HG03280 (cell line): ENCODE measurements around the gene EID2.

Experiments
- ATAC-seq: cut with Tn5 transposase; IDR thresholded peaks from one replicate; pipeline ENCODE4 v1.9.1; 2021; ENCODE audit warnings: mild to moderate bottlenecking, moderate library complexity; ENCODE audit not compliant: unreplicated experiment

Gene EID2

GRCh38 chr19:39539165-39539517, 820 bp downstream of the EID2 start:
- ATAC-seq = no peak

DNA sequence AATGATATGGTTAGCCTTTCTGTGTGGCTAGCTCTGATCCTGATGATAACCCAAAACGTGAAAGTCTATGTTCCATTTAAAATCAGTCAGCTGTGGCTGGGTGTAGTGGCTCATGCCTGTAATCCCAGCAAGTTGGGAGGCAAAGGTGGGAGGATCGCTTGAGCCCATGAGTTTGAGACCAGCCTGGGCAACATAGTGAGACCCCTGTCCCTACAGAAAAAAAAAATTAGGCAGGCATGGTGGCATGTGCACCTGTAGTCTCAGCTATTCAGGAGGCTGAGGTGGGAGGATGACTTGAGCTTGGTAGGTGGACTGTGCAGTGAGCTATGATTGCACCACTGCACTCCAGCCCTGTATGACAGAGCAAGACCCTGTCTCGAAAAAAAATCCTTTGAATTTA, 6.2 kb downstream of the EID2 start:
- no peak for ATAC-seq

GRCh38 chr19:39533003-39533512, 6.9 kb downstream of the EID2 start:
- ATAC-seq = peak; percentile 8

DNA sequence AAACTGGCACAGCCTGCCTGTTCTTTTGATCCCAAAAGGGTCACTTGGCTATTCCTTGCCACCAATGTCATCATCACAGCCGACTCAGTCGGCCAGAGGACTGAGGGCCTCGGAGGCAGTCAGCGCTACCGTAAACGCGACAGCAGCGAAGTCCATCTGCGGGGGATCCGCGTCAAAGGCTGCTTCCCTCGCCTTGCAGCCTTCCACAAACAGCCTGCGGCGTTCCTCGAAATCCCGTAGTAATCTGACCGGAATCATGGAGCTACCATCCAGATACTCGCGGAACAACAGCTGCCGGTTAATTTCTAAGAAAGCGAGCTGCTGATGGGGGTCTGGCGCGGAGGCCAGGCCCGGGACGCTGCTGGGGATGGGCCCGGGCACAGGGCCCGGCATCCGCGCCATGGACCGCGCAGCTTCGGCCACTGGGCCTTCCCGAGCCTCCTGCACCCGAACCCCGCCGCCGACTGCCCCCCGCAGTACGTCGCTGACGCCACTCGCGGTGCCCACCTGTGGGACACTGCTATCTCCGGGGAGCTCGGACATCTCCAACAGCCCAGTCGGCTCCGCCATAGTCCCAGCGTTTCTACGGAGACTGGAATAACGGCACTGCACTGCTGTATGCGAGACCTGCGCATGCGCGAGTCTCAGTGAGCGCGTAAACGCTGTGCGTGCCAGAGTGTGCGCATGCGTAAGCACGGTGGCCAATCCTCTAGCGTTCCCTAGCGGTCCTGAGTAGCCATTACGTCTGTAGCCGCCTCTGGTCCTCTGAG, 7.5 kb downstream of the EID2 start, which contains the start of gene EID2B:
TSS of gene EID2B (minus strand) at position 620 of the 770 bp plus-strand sequence. CDS start at position 570, 50 bp downstream.
- ATAC-seq = peak; percentile 92

DNA sequence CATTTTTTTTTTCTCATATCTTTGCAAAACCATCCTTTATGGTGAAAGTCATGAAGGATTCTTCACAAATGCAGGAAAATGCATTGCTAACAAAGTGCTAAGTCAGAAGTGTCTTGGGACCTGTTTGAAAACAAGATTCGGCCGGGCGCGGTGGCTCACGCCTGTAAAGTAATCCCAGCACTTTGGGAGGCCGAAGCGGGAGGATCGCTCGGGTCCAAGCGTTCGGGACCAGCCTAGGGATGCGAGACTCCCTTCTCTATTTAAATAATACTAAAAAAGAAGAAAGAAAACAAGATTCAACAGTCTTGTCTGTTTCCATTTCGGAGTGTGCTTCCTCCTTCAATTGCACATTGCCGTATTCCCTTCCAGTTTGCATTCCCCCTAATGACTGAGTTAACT, 8.1 kb downstream of the EID2 start:
- ATAC-seq = no peak

DNA sequence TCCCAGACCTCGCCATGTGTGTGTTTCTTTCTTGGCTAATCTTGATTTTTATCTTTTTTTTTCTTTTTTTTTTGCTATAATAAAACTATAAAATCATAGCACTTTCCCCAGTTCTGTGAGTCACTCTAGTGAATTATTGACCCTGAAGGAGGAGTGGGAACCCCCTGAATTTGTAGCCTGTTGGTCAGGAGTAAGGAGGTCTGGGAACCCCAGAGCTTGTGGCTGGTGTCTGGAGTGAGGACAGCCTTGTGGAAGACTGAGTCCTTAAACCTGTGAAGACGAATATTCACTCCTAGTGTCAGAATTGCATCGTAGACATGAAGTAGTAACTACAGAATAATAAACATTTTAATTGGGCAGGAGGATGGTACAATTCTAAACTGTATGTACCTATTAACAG, 14.8 kb downstream of the EID2 start:
- no peak for ATAC-seq

GRCh38 chr19:39524495-39524894, 15.5 kb downstream of the EID2 start:
- ATAC-seq = no peak

DNA sequence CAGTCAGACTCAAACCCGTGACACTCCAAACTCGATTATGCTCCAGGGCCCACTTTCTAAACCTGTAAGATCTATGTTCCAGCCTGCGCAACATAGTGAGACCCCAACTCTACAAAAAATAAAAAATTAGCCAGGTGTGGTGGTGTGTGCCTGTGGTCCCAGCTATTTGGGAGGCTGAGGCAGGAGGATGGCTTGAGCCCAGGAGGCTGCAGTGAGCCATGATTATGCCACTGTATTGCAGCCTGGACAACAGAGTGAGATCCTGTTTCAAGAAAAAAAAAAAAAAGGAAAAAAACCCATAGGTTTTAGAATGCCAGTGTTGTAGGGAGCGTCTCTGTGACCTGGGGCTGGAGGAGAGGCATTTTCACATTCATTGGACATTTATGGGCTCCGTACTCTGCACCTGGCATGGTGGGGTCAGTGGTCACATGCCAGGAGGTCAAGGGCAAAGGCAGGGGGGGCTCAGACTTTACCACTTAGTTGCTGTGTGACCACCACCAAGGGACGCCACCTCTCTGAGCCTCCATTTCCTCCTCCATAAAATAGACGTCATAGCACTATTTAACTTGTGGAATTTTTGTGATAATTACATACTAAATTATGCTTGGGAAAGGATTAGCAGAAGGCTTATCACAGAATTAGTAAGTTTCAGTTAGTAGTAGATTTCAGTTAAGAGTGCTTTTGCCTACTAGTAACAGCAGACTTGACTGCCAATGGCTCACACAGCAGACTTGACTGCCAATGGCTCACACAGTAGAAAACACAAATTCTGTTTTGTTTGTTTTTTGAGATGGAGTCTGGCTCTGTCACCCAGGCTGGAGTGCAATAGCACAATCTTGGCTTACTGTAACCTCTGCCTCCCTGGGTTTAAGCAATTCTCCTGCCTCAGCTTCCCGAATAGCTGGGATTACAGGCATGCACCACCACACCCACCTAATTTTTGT, 19.1 kb downstream of the EID2 start:
- no peak for ATAC-seq

DNA sequence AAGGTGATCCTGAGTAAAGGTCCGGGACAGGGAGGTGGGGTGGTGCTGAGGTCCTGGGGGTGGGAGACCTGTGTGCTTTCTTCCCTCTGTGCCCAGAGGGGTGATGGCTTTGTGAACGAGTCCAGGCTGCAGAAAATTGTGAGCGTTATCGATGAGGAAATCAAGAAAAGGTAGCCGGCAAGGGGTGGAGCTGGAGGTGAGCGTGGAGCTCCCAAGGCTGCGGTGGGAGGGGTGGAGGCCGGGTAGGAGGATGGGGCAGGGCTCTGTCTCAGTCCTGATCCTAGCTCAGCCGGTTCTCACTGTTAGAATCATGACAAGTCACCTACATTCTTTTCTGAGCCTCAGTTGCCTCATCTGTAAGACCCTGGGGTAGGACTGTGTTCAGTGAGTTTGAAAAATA, 21.0 kb downstream of the EID2 start:
- ATAC-seq = no peak

DNA sequence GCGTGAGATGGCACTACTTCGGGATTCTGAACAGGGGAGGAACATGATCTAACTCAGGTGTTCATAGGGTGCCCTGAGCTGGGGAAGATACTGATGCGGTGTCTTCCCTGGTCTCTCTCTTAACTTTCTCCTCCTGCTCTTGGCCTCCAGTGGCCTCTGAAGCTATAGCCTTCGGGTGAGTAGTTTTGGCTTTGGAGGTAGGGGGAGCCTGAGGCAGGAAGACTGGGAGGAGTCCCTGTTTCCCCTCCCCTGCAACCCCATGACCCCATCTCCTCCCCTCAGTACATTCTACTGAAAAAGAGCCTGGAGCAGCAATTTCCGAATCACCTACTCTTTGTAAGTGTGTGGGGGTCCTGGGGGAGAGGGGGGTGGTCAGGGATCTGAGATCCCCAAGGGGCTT, 21.5 kb downstream of the EID2 start:
- ATAC-seq = no peak

GRCh38 chr19:39517432-39517831, 22.5 kb downstream of the EID2 start:
- no peak for ATAC-seq

DNA sequence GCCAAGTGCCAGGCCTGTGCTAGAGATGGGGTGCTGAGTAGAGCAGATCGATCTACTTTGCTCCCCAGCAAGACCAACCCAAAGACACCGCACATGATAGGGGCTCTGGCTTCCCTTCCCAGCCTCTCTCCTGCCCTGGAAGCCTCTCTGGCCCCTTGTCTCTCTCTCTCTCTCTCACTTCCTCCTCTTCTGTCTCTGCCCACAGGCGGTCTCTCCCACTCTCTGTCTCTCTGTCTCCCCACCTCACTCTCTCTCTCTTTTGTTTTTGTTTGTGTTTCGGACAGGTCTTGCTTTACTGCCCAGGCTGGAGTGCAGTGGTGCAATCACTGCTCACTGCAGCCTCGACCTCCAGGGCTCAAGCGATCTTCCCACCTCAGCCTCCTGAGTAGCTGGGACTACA, 23.7 kb downstream of the EID2 start:
- ATAC-seq = no peak

- no peak for ATAC-seq
These were observed 24.3 kb downstream of the EID2 start for GRCh38 chr19:39515551-39516191.

DNA sequence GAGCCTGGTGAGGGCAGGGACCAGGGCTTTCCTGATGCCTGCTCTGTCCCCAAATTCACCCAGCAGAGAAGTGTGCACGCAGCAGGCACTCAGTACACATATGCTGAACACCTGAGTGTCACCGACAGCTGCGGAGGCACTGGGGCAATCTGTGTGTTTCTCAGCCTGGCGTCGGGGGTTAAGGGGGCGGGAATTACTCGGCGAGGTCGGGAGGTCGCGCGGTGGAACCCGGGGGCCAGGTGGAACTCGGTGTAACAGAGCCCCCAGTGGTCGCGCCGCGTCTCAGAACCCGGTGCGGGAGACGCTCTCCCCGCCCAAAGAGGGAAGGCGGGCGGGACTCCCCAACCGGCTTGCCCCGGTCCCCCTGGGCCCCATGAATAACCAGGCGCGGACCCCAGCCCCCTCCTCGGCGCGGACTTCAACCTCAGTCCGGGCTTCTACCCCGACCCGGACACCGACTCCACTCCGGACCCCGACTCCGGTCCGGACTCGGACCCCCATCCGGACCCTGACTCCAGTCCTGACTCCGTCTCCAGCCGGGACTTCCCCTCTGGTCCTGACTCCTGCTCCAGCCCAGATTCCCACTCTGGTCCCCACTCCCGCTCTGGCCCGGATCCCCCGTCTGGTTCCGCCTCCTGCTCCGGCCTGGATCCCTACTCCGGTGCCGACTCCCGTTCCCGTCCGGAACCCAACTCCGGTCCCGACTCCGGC, 25.0 kb downstream of the EID2 start, which contains the start of gene SELENOV:
TSS of gene SELENOV (plus strand) at position 300 of the 711 bp plus-strand sequence. CDS start at position 374, 74 bp downstream.
- no peak for ATAC-seq

DNA sequence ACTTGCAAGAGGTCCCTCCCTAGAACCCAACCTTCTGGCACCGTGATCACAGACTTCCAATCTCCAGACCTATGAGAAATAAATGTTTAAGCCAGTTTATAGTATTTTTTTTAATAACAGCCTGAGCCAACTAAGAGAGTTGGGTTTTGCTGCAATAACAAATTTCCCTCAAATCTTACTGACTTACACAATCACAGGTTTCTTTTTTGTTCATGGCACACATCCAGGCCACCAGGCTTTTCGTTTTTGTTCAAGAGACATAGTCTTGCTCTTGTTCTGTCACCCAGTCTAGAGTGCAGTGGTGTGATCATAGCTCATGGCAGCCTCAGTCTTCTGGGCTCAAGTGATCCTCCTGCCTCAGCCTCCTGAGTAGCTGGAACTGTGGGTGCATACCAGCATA, 27.0 kb downstream of the EID2 start:
- ATAC-seq = no peak

DNA sequence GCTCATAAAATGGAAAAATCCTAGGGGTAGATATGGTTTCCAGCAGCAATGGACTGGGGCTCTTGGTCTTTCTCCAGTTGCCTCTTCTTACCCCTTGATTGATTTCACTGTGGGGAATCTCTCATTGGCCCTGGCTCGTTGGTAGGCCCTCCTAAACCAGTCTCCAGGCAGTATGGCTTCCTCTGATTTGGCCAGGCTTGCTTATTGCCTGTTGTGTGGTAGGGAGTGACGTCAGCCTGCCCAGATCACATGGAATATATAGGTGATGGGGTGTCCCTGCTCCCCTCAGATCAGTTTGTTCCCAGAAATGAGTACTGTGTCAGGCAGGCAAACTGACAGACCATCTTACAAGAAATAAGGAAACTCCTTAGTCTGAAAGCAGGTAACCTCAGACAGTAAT, 30.7 kb downstream of the EID2 start:
- no peak for ATAC-seq

GRCh38 chr19:39508629-39509028, 31.3 kb downstream of the EID2 start:
- ATAC-seq = no peak

DNA sequence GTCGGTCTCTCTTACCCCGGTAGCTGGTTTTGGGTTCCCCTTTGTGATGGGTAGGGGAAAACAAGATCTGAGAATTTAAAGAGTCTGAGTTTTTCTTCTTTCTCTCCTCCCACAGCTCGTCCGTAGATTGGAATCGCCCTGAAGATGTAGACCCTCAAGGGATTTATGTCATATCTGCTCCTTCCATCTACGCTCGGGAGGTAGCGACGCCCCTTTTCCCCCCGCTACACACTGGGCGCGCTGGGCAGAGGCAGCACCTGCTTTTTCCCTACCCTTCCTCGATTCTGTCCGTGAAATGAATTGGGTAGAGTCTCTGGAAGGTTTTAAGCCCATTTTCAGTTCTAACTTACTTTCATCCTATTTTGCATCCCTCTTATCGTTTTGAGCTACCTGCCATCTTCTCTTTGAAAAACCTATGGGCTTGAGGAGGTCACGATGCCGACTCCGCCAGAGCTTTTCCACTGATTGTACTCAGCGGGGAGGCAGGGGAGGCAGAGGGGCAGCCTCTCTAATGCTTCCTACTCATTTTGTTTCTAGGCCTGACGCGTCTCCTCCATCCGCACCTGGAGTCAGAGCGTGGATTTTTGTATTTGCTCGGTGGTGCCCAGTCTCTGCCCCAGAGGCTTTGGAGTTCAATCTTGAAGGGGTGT, 32.1 kb downstream of the EID2 start:
- no peak for ATAC-seq

GRCh38 chr19:39506944-39507714, 32.8 kb downstream of the EID2 start:
- peak; percentile 53 for ATAC-seq
